ENCODE results near the gene C6orf62. TPM values are rescaled to one million over a fixed set of nuclear protein-coding genes. Genes with fewer than 3 reads are reported as not detected.

Gene C6orf62
- total and polyA plus RNA-seq, 2 experiments from 2014 or later = 66.7 to 79.9 TPM

DNA sequence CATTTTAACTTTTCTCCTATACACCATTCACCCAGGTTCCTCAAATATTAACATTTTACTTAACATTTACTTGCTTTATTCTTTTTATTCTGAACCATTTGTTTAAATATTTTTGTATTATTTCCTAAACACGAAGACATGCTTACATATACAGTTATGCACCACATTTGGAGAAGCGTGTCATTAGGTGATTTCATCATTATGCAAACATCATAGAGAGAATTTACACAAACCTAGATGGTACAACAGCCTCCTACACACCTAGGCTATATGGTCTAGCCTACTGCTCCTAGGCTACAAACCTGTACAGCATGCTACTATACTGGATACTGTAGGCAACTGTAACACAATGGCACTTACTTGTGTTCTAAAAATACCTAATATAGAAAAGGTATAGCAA lies 58.8 kb downstream of the C6orf62 start (continued):
- TF ChIP-seq, protein P1, sequence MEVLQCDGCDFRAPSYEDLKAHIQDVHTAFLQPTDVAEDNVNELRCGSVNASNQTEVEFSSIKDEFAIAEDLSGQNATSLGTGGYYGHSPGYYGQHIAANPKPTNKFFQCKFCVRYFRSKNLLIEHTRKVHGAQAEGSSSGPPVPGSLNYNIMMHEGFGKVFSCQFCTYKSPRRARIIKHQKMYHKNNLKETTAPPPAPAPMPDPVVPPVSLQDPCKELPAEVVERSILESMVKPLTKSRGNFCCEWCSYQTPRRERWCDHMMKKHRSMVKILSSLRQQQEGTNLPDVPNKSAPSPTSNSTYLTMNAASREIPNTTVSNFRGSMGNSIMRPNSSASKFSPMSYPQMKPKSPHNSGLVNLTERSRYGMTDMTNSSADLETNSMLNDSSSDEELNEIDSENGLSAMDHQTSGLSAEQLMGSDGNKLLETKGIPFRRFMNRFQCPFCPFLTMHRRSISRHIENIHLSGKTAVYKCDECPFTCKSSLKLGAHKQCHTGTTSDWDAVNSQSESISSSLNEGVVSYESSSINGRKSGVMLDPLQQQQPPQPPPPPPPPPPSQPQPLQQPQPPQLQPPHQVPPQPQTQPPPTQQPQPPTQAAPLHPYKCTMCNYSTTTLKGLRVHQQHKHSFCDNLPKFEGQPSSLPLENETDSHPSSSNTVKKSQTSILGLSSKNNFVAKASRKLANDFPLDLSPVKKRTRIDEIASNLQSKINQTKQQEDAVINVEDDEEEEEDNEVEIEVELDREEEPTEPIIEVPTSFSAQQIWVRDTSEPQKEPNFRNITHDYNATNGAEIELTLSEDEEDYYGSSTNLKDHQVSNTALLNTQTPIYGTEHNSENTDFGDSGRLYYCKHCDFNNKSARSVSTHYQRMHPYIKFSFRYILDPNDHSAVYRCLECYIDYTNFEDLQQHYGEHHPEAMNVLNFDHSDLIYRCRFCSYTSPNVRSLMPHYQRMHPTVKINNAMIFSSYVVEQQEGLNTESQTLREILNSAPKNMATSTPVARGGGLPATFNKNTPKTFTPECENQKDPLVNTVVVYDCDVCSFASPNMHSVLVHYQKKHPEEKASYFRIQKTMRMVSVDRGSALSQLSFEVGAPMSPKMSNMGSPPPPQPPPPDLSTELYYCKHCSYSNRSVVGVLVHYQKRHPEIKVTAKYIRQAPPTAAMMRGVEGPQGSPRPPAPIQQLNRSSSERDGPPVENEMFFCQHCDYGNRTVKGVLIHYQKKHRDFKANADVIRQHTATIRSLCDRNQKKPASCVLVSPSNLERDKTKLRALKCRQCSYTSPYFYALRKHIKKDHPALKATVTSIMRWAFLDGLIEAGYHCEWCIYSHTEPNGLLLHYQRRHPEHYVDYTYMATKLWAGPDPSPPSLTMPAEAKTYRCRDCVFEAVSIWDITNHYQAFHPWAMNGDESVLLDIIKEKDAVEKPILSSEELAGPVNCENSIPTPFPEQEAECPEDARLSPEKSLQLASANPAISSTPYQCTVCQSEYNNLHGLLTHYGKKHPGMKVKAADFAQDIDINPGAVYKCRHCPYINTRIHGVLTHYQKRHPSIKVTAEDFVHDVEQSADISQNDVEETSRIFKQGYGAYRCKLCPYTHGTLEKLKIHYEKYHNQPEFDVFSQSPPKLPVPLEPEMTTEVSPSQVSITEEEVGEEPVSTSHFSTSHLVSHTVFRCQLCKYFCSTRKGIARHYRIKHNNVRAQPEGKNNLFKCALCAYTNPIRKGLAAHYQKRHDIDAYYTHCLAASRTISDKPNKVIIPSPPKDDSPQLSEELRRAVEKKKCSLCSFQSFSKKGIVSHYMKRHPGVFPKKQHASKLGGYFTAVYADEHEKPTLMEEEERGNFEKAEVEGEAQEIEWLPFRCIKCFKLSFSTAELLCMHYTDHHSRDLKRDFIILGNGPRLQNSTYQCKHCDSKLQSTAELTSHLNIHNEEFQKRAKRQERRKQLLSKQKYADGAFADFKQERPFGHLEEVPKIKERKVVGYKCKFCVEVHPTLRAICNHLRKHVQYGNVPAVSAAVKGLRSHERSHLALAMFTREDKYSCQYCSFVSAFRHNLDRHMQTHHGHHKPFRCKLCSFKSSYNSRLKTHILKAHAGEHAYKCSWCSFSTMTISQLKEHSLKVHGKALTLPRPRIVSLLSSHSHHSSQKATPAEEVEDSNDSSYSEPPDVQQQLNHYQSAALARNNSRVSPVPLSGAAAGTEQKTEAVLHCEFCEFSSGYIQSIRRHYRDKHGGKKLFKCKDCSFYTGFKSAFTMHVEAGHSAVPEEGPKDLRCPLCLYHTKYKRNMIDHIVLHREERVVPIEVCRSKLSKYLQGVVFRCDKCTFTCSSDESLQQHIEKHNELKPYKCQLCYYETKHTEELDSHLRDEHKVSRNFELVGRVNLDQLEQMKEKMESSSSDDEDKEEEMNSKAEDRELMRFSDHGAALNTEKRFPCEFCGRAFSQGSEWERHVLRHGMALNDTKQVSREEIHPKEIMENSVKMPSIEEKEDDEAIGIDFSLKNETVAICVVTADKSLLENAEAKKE (CRISPR knock-in tag; IDR thresholded peaks at IDR 0.05) = no peak
- TF ChIP-seq CREB1 (CRISPR knock-in tag; IDR thresholded peaks at IDR 0.05; ENCODE audit: low read depth) (no peak), ZNF114 (CRISPR knock-in tag; IDR thresholded peaks at IDR 0.05) (no peak)

DNA sequence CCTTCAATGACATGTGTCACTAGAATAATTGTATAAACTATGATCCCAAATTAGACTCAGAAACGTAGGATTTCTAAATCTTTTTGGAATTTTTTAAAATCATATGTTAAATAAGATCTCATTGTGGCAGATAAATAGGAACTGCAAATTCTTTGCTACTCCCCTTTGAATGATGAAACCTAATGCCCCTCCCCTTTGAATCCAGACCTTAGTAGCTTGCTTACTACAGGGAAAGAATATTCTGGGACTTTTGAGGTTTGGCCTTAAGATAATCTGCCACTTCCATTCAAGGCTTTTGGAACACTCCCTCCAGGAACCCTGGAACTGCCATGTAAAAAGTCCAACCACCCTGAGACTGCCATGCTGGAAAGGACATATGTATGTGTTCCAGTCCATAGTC lies 59.4 kb downstream of the C6orf62 start:
- Histone ChIP-seq H3K27ac (ENCODE audit: low read depth) (peak overlapping the region; percentile 65), H3K36me3 (ENCODE audit: insufficient read depth) (peaks cover 9% of the 10 kb centered on the region), H3F3A (replicated peaks; ENCODE audit: low read depth) (no peaks in the 10 kb centered on the region), H3K9me2 (ENCODE audit: insufficient read depth) (no peaks in the 10 kb centered on the region), H3K4me1 (ENCODE audit: insufficient read depth) (peaks cover 12% of the 10 kb centered on the region), H3K4me2 (0 out of 2 replicates have a peak overlapping the region, but pooled peaks have one; percentile 7), H4K20me1 (replicated peaks; ENCODE audit: insufficient read depth) (no peaks in the 10 kb centered on the region), H2AFZ (no peak overlapping the region), H3K79me2 (replicated peaks; ENCODE audit: insufficient read depth) (peaks cover 69% of the 10 kb centered on the region), H3K27me3 (ENCODE audit: insufficient read depth) (no peaks in the 10 kb centered on the region), H3K4me3 (no peak overlapping the region)
- ATAC-seq = no peak
- H3K27ac Mint-ChIP-seq = peak overlapping the region; percentile 92
- peaks cover 32% of the 10 kb centered on the region for H3K4me1 Mint-ChIP-seq
- H3K9me3 Mint-ChIP-seq = no peaks in the 10 kb centered on the region
- H3K27me3 Mint-ChIP-seq (ENCODE audit: insufficient read depth, low read depth, poor library complexity) = no peaks in the 10 kb centered on the region
- DNase-seq (ENCODE audit: low spot score) = peak; percentile 30
- H3K4me3 Mint-ChIP-seq = no peak overlapping the region
- H3K36me3 Mint-ChIP-seq (ENCODE audit: low read depth) = peaks cover 61% of the 10 kb centered on the region
- TF ChIP-seq JUNB (IDR thresholded peaks at IDR 0.05; ENCODE audit: unreplicated experiment) (no peak), ZNF114 (CRISPR knock-in tag; IDR thresholded peaks at IDR 0.05) (no peak), ZNF331 (CRISPR knock-in tag; IDR thresholded peaks at IDR 0.05; ENCODE audit: low read depth) (no peak), EZH2 (IDR thresholded peaks at IDR 0.05; ENCODE audit: low read depth, unreplicated experiment) (no peak), EZH2phosphoT487 (IDR thresholded peaks at IDR 0.05; ENCODE audit: unreplicated experiment) (no peak)
- TF ChIP-seq, protein P1 (CRISPR knock-in tag; IDR thresholded peaks at IDR 0.05) = no peak
- TF ChIP-seq, protein P2, sequence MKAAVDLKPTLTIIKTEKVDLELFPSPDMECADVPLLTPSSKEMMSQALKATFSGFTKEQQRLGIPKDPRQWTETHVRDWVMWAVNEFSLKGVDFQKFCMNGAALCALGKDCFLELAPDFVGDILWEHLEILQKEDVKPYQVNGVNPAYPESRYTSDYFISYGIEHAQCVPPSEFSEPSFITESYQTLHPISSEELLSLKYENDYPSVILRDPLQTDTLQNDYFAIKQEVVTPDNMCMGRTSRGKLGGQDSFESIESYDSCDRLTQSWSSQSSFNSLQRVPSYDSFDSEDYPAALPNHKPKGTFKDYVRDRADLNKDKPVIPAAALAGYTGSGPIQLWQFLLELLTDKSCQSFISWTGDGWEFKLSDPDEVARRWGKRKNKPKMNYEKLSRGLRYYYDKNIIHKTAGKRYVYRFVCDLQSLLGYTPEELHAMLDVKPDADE (IDR thresholded peaks at IDR 0.05) = no peak
